ENCODE measurements around the gene ADAMTSL3.

GRCh38 chr15:83943849-83944404 is 290.0 kb downstream of the ADAMTSL3 start:
- TF ChIP-seq CTCF (IDR thresholded peaks at IDR 0.05) (no peak), POLR2A (IDR thresholded peaks at IDR 0.05) (no peak)
